Fibroblast of lung (primary cell): ENCODE measurements around the gene UBAP2. TPM values are rescaled to one million over a fixed set of nuclear protein-coding genes. Genes with fewer than 3 reads are reported as not detected.
A peak's percentile ranks its signal among the peaks of the same experiment; 100 is the strongest.

Source experiments
- DNase-seq, 2 donors: peaks; one replicate each; pipeline versions ENCODE4 v3.0.0 to v3.0.0-alpha.2; 2010; ENCODE audit warnings: low read depth in 2 of 2
- H2AFZ ChIP-seq: 2 replicates; pipeline ENCODE4 v1.5.1; 2012; ENCODE audit warnings: low read length, control low read depth, inconsistent platforms
- H3K27ac ChIP-seq: 2 replicates; pipeline ENCODE4 v1.5.1; 2011; ENCODE audit warnings: low read length, control low read depth; ENCODE audit not compliant: insufficient read depth
- H3K27me3 ChIP-seq: 2 replicates; pipeline ENCODE4 v1.5.1; 2011; ENCODE audit warnings: mild to moderate bottlenecking, low read length; ENCODE audit not compliant: control insufficient read depth, insufficient read depth
- H3K36me3 ChIP-seq: 2 replicates; pipeline ENCODE4 v1.5.1; 2011; ENCODE audit warnings: low read length; ENCODE audit not compliant: control insufficient read depth, insufficient read depth
- H3K4me1 ChIP-seq: 2 replicates; pipeline ENCODE4 v1.5.1; 2011; ENCODE audit warnings: low read length; ENCODE audit not compliant: control insufficient read depth, insufficient read depth; ENCODE audit errors: extremely low read depth
- H3K4me2 ChIP-seq: 2 replicates; pipeline ENCODE4 v1.5.1; 2011; ENCODE audit warnings: low read length, control low read depth; ENCODE audit not compliant: insufficient read depth; ENCODE audit errors: extremely low read depth
- H3K4me3 ChIP-seq, 4 experiments: fragments of 200-600 bp in 1 of 4; sonication (generic) in 1 of 4; replicated peaks in 1 of 4; 2 replicates each; pipeline ENCODE4 v1.5.1; 2011 to 2016; ENCODE audit warnings: low read length in 4 of 4, low read depth in 3 of 4, mild to moderate bottlenecking in 3 of 4, control low read depth in 2 of 4, inconsistent platforms in 1 of 4, mixed read lengths in 1 of 4; ENCODE audit not compliant: insufficient read depth in 1 of 4; ENCODE audit errors: control extremely low read depth in 1 of 4
- H3K79me2 ChIP-seq: 2 replicates; pipeline ENCODE4 v1.5.1; 2012; ENCODE audit warnings: mild to moderate bottlenecking, low read length, inconsistent platforms; ENCODE audit not compliant: control insufficient read depth, insufficient read depth
- H3K9ac ChIP-seq: 2 replicates; pipeline ENCODE4 v1.5.1; 2011; ENCODE audit warnings: mild to moderate bottlenecking, low read length, control low read depth; ENCODE audit not compliant: insufficient read depth
- H3K9me3 ChIP-seq: 2 replicates; pipeline ENCODE4 v1.5.1; 2012; ENCODE audit warnings: low read depth, low read length; ENCODE audit not compliant: control insufficient read depth, insufficient read depth
- H4K20me1 ChIP-seq: 2 replicates; pipeline ENCODE4 v1.5.1; 2011; ENCODE audit warnings: low read length; ENCODE audit not compliant: control insufficient read depth, insufficient read depth; ENCODE audit errors: extremely low read depth
- CTCF ChIP-seq, 2 donors: IDR thresholded peaks in 1 of 2; conservative IDR thresholded peaks in 1 of 2; 1 replicate in 1 of 2; 2 replicates in 1 of 2; pipeline ENCODE4 v1.5.1; 2011 to 2012; ENCODE audit warnings: low read length in 2 of 2, control low read depth in 1 of 2, inconsistent platforms in 1 of 2, low read depth in 1 of 2, mild to moderate bottlenecking in 1 of 2
- EZH2 ChIP-seq: IDR thresholded peaks from 2 replicates; pipeline ENCODE4 v1.5.1; 2012; ENCODE audit warnings: low read length, control low read depth, mild to moderate bottlenecking; ENCODE audit errors: missing control alignments
- polyA minus RNA-seq: library from RNA; depleted of rRNA, polyadenylated mRNA; stranded (reverse); fragments of >200 nt; gene quantifications from 2 replicates; pipeline ENCODE4 v1.2.3, GENCODE V29; 2011; ENCODE audit warnings: low replicate concordance
- polyA plus RNA-seq, 2 donors: library from polyadenylated mRNA; depleted of rRNA in 1 of 2; stranded (reverse) in 1 of 2; unstranded in 1 of 2; fragments of >200 nt; gene quantifications; 2 replicates each; pipeline ENCODE4 v1.2.1, GENCODE V29; 2011 to 2012; ENCODE audit warnings: missing spikeins in 1 of 2
- total RNA-seq: library from RNA; depleted of rRNA; stranded (reverse); fragments of >200 nt; gene quantifications from 2 replicates; pipeline ENCODE4 v1.2.1, GENCODE V29; 2014

UBAP2 gene
- total RNA-seq (19.5 and 20.6 TPM in 2 replicates), polyA plus RNA-seq (10.2 and 15.9 TPM in 2 replicates), polyA minus RNA-seq (42.3 and 52.3 TPM in 2 replicates)
- polyA plus RNA-seq (2012) = 17.1 and 21.7 TPM in 2 replicates

GRCh38 chr9:34048727-34049629 lies at the start of gene UBAP2:
TSS of gene UBAP2 (minus strand) at chr9:34048887. CDS start at chr9:34017148, 31,739 bp downstream.
- H3K4me3 ChIP-seq = peak within 1 kb of the TSS; percentile 73 to 95 (median 94)
- no peaks in the 10 kb centered on the region for H4K20me1 ChIP-seq
- peak within 1 kb of the TSS; percentile 94 for H3K9ac ChIP-seq
- peaks cover 4% of the 10 kb centered on the region for H3K4me1 ChIP-seq
- peak; percentile 98 for DNase-seq
- H3K4me2 ChIP-seq = peak within 1 kb of the TSS; percentile 88
- no peaks in the 10 kb centered on the region for H3K36me3 ChIP-seq
- TF ChIP-seq CTCF (conservative IDR thresholded peaks at IDR 0.05 in 1 of 2, IDR thresholded peaks at IDR 0.05 in 1 of 2; ENCODE audit: low read depth in 1 of 2, low read length in 2 of 2) = no peak
- TF ChIP-seq EZH2 = no peak
- H2AFZ ChIP-seq = peak within 1 kb of the TSS; percentile 100
- peaks cover 44% of the 10 kb centered on the region for H3K79me2 ChIP-seq
- no peaks in the 10 kb centered on the region for H3K9me3 ChIP-seq
- H3K27ac ChIP-seq = peak within 1 kb of the TSS; percentile 100
- no peaks in the 10 kb centered on the region for H3K27me3 ChIP-seq

- Histone ChIP-seq H3K9me3 (no peaks in the 10 kb centered on the region), H3K27me3 (no peaks in the 10 kb centered on the region), H3K27ac (no peak overlapping the region), H3K4me2 (no peak overlapping the region), H2AFZ (no peak overlapping the region), H3K36me3 (peaks cover 3% of the 10 kb centered on the region), H3K79me2 (no peaks in the 10 kb centered on the region), H4K20me1 (no peaks in the 10 kb centered on the region), H3K4me1 (no peaks in the 10 kb centered on the region), H3K9ac (no peak overlapping the region), H3K4me3 (no peak overlapping the region)
- no peak for TF ChIP-seq CTCF (conservative IDR thresholded peaks at IDR 0.05 in 1 of 2, IDR thresholded peaks at IDR 0.05 in 1 of 2; ENCODE audit: low read depth in 1 of 2, low read length in 2 of 2)
- no peak for TF ChIP-seq EZH2
- no peak for DNase-seq
Observed at GRCh38 chr9:34098307-34098706, 49.6 kb upstream of the UBAP2 start.

- Histone ChIP-seq H3K27me3 (no peaks in the 10 kb centered on the region), H4K20me1 (no peaks in the 10 kb centered on the region), H3K36me3 (peaks cover 3% of the 10 kb centered on the region), H3K79me2 (no peaks in the 10 kb centered on the region), H3K9me3 (no peaks in the 10 kb centered on the region), H3K4me2 (no peak overlapping the region), H3K9ac (no peak overlapping the region), H3K4me1 (no peaks in the 10 kb centered on the region), H2AFZ (no peak overlapping the region), H3K4me3 (no peak overlapping the region), H3K27ac (no peak overlapping the region)
- no peak for DNase-seq
- TF ChIP-seq CTCF (conservative IDR thresholded peaks at IDR 0.05 in 1 of 2, IDR thresholded peaks at IDR 0.05 in 1 of 2; ENCODE audit: low read depth in 1 of 2, low read length in 2 of 2) (no peak), EZH2 (no peak)
Observed at GRCh38 chr9:34097865-34098264, 49.2 kb upstream of the UBAP2 start.
